NCI-H2029 treated with DMSO at 0.1 percent for 48 hours (cell line): Measurements from ENCODE around the gene ZNF513.
"Not testable (repeated sequence)": the region's sequence is repeated elsewhere in the genome, so short reads cannot be mapped to it uniquely, and the experiment has no call there.

Experiments used
- DNase-seq: peaks from one replicate; lab custom pipeline; 2025; lab: John Stamatoyannopoulos, UW

The ZNF513 gene

GRCh38 chr2:27380626-27381545 is at the start of gene ZNF513:
ZNF513 (minus strand) TSS chr2:27380734; CDS start chr2:27380526, 208 bp downstream.
- peak; percentile 65 for DNase-seq

GRCh38 chr2:27428978-27429541 is 48.5 kb upstream of the ZNF513 start:
- no peak for DNase-seq

- DNase-seq: peak; percentile 57
Measured at GRCh38 chr2:27428213-27428977, 47.9 kb upstream of the ZNF513 start, which contains the start of gene NRBP1. NRBP1 (plus strand) TSS chr2:27428631; CDS start chr2:27433274, 4,643 bp downstream.

GRCh38 chr2:27427863-27428212 is 47.3 kb upstream of the ZNF513 start:
- DNase-seq: no peak

- not testable (repeated sequence) for DNase-seq
Measured at GRCh38 chr2:27425039-27425438, 44.5 kb upstream of the ZNF513 start.

GRCh38 chr2:27422958-27423357 is 42.4 kb upstream of the ZNF513 start:
- DNase-seq: no peak

- DNase-seq: no peak
Measured at GRCh38 chr2:27421660-27422250, 41.2 kb upstream of the ZNF513 start.

GRCh38 chr2:27420996-27421395 is 40.5 kb upstream of the ZNF513 start:
- DNase-seq: no peak

- no peak for DNase-seq
Measured at GRCh38 chr2:27416151-27416550, 35.6 kb upstream of the ZNF513 start.

GRCh38 chr2:27412419-27413152 is 32.1 kb upstream of the ZNF513 start:
- no peak for DNase-seq

- DNase-seq: peak; percentile 66
Measured at GRCh38 chr2:27409321-27410073, 29.0 kb upstream of the ZNF513 start, which contains the start of gene PPM1G. PPM1G (minus strand) TSS chr2:27409591; CDS start chr2:27409422, 169 bp downstream.

GRCh38 chr2:27408601-27409320 is 28.2 kb upstream of the ZNF513 start:
- no peak for DNase-seq

GRCh38 chr2:27407798-27408491 is 27.4 kb upstream of the ZNF513 start:
- DNase-seq: no peak

- DNase-seq: no peak
Measured at GRCh38 chr2:27400348-27401135, 20.0 kb upstream of the ZNF513 start.

- no peak for DNase-seq
Measured at GRCh38 chr2:27398962-27399361, 18.4 kb upstream of the ZNF513 start.

- no peak for DNase-seq
Measured at GRCh38 chr2:27393225-27393624, 12.7 kb upstream of the ZNF513 start.

GRCh38 chr2:27390822-27391679 is 10.5 kb upstream of the ZNF513 start:
- no peak for DNase-seq
